GM18861 (cell line): Measurements from ENCODE around the gene ECD.

Source experiments
- ATAC-seq: cut with Tn5 transposase; IDR thresholded peaks from one replicate; pipeline ENCODE4 v1.9.1; 2021; ENCODE audit not compliant: unreplicated experiment

ECD gene

GRCh38 chr10:73099141-73099540 is 68.7 kb downstream of the ECD start:
- no peak for ATAC-seq

- ATAC-seq: peak; percentile 3
Observed at GRCh38 chr10:73097305-73097670, 70.5 kb downstream of the ECD start.

DNA sequence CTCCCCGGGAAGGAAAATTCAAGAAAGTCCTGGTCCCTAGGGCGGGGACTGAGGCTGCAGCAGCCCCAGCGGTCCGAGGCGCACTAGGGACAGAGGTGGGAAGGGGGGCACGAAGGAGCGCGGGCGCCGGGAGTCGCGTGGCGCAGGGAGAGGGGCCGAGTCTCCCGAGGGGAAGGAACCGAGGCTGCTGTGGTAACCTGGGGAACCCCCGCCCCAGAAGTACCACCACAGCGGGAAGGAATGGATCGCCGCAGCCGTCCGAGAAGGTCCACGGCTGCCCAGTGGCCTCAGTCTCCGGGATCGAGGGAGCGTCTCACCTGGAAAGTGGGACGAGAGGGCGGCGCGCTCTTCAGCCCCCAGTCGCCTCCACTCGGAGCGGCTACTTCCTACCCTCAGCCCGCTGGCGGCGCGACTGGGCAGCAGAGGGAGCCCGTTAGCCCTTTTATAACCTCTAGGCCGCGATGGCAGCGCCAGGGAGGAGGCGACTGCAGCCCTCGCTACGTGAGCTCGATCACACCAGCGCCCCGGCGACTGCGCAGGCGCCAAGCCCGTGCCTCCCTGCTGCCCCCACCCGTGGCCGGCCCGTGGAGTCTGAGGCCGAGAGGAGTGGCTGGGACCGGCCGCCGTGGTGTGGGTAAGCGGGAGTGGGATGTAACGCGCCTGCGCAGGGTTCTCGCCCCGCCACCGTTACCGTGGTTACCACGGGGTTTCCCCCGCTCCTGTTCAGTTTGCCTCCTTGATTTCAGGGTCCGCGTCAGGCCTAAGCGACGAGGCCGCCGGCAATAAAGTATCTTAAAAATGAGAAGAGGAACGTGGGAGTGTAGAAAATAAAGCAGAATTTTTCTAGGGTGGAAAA is 71.1 kb downstream of the ECD start, which contains the start of gene P4HA1:
P4HA1 (minus strand) TSS at position 418 of the 856 bp plus-strand sequence. CDS start 21,983 bp downstream, outside the sequence.
- ATAC-seq: peak; percentile 66

GRCh38 chr10:73096041-73096448 is 71.8 kb downstream of the ECD start:
- no peak for ATAC-seq

- no peak for ATAC-seq
Observed at GRCh38 chr10:73095481-73096021, 72.3 kb downstream of the ECD start.

DNA sequence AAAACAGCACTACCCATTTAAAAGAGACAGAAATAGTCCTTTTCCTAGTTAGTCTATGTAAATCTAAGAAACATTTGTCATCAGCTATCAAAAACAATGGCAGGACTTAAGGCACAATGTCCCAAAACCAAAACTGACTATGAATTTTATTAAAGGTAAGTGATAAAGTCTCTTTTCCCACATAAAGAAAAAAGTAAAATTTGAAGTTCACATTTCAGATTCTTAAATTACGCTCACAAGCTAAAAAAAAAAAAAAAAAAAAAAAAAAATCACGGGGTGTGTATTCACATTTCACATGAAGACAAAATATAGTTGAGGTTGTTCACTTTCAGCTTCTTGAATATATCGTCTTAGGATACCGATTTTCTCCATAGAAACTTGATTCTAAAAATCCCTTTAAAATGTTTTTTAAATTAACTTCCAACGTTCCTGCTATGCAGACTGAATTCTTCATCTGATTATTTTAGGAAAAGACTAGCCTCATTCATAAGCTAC is 72.8 kb downstream of the ECD start:
- no peak for ATAC-seq

DNA sequence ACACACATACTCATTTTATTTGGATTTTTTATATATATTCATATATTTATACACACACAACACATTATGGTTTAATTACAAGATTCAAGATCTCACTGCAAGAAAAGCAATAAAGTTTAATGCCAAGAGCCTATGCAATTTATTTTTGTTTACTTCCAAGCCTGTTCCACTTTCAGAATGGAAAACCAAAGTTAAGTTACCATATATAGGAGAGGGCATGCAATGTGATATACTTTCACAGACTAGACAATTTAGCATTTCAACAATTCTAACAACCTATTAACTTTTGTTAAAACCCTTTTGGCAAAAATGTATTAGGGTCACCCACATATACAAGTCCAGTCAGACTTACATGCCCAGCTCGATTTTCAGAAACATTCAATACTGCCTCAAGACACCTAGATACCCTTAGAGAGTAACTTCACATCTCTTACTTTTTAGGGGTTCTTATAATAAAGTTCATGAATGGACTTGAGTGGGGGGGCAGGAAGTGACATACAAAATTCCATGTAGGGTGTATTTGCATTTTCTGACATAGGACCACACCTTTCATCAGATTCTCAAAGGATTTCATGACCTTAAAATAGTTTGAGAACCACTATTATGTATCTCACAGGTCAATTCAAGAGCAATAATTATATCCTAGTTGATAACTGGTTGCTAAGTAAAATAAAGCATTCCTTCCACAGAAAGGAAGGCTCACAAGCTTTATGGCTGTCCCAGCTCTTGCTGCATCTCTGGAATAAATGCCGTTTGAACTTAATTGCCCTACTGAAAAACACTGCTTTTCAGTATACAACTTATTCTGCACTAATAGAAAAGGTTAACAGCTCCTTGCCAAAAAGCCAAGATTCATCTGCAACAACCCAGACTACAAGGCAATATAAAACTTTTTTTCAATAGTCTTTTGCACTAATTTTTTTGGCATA is 73.6 kb downstream of the ECD start:
- no peak for ATAC-seq

GRCh38 chr10:73092830-73093229 is 75.0 kb downstream of the ECD start:
- no peak for ATAC-seq

- no peak for ATAC-seq
Observed at GRCh38 chr10:73088304-73088703, 79.5 kb downstream of the ECD start.

DNA sequence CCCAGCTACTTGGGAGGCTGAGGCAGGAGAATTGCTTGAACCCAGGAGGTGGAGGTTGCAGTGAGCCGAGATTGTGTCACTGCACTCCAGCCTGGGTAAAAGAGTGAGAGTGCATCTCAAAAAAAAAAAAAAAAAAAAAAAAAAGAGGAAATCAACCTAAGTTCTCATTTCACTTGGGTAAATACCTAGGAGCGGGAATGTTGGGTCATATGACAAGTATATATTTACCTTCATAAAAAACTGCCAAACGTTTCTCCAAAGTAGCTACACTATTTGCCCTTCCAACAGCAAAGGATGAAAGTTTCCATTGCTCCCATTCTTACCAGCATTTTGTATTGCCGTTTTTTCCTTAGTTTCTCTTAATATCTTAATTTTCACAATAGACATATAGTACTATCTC is 81.0 kb downstream of the ECD start:
- no peak for ATAC-seq

DNA sequence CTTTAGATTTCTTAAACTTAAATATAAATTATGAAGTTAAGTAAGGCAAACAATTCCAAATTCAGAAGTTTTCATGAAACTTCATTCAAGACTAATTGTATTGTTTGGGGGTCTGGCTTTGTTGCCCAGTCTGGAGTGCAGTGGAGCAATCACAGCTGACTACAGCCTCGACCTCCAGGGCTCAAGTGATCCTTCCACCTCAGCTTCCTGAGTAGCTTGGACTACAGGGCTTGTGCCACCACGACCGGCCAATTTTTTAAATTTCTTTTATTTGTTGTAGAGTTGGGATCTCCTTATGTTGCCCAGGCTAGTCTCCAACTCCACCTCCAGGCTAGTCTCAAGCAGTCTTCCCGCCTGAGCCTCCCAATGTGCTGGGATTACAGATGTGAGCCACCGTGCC is 83.6 kb downstream of the ECD start:
- ATAC-seq: no peak
